NOMO-1 treated with DMSO at 0.1 percent for 48 hours (cell line): ENCODE measurements around the gene COL2A1.
"Not testable (repeated sequence)": the region's sequence is repeated elsewhere in the genome, so short reads cannot be mapped to it uniquely, and the experiment has no call there.

Experiments
- DNase-seq: peaks from one replicate; lab custom pipeline; 2025; ENCODE audit not compliant: unreplicated experiment; lab: John Stamatoyannopoulos, UW

The COL2A1 gene

DNA sequence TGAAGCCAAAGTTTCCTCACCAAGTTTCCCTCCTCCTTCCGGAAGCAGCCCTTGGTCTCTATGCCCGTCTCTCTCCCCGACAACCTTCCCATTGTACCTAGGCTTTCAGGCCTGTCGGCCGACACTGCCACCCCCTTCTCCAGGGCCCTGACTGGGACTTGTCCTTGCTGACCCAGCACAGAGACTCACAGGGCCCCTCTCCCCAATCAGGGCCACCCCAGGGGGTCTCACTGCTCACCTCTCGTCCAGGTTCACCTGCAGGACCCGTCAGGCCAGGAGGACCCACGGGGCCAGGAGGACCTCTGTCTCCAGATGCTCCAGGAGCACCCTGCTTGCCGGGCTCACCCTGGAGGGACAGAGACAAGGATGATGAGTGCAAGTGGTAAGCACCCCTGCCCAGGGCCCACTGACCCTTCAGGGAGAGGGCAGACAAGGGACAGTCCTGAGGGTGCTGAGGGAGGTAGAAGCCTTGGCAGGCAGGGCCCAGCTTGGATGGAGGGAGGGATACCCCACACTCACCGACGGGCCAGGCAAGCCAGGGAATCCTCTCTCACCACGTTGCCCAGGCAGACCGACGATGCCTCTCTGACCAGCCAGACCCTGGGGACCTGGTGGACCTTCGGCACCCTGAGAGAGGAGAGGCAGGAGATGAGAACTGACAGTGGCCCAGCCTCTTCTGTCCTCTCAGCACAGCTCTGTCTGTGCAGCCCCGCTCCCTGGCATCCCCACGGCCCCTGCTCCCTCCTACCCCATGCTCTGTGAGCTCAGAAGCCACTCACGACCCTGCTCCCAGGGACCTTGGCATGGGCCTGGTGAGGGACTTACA lies 26.3 kb downstream of the COL2A1 start:
- no peak for DNase-seq

DNA sequence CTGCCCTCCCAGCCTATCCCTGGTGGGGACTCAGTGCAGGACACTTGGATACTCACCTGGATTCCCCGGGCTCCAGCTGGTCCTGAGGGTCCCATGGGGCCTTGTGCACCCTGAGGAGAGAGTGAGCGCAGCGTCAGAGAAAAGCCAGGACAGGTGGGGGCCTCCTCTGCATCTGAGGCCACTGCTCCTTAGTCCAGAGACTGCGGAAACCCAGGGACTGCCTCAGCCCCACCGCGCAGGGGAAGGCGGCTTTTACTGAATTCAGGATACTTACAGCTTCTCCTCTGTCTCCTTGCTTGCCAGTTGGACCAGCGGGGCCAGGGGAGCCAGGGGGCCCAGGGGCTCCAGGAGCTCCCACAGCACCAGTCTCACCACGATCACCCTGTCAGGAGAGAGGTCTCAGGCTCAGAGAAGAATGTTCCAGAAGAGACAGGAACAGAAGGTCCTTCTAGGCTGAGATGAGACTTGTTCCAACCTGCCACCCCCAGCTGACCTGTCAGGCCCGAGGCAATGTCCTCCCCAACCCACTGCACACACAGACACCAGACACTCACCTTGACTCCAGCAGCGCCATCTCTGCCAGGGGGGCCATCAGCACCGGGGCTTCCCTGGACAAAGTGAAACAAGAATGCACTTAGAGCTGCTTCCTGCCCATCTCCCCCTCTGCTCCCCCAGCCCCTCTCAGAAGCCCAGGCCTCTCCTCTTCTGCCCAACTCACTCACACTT lies 27.1 kb downstream of the COL2A1 start:
- no peak for DNase-seq

DNA sequence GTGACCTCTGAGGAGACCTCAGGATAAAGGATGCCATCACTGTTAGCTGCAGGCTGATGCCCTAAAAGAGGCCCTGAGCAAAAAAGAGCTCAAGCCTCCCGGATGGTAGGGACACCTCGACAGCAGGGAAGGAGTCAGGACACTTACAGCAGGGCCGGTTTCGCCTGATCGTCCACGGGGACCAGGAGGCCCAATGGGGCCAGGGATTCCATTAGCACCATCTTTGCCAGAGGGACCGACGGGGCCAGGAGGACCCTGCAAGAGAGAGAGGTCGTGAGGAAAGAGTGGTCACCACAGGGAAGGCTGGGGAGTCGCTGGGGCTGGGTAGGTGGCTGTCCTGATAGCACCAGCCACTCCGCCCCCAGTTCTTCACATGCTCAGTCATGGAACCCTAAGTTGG lies 28.5 kb downstream of the COL2A1 start:
- DNase-seq = no peak

DNA sequence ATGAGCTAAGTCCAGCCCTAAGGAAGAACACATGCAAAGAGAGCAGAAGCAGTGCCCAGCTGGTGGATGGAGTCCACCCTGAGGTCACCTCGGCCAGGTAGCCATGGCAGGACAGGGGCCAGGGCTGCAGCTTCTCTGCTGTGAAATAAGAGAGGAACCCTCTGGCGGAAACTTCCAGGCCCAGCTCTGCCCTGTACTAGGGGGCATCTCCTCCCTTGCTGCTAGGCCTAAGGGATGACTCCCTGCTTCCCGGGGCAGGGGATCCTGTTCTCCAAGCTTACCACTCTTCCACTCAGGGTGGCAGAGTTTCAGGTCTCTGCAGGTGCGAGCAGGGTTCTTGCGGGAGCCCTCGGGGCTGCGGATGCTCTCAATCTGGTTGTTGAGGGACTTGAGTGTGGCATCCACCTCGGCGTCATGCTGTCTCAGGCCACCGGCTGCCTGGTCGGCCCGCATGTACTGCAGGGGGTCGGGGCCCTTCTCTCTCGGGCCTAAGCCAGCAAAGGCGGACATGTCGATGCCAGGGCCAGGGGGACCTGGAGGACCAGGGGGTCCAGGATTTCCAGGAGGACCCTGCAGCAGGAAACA lies 29.1 kb downstream of the COL2A1 start:
- DNase-seq = no peak

DNA sequence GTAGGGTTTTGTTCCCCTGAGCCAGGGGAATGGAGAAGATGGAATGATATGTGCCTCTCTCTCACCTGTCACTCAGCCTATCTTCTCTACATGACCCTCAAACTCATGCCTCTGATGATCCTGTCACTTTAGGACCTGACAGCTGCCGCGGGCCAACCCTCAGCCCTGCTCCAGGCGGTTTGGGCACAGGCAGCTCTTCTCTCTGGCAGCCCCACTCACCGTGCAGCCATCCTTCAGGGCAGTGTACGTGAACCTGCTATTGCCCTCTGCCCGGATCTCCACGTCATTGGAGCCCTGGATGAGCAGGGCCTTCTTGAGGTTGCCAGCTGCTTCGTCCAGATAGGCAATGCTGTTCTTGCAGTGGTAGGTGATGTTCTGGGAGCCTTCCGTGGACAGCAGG lies 30.4 kb downstream of the COL2A1 start:
- DNase-seq = no peak

DNA sequence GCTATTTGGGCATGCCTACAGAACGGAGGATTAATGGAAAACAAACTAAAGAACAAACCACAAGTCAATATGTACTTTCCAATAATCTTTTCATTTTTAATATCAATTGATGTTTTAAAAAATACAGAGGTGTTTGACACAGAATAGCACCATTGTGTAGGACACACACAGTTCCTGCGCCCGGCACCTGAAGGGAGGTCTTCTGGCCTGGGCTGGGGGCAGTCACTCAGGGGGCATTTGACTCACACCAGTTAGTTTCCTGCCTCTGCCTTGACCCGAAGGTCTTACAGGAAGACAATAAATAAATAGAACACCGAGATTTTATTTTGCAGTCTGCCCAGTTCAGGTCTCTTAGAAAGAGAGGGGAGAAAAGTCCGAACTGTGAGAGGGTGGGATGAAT lies 31.4 kb downstream of the COL2A1 start:
- DNase-seq = no peak

DNA sequence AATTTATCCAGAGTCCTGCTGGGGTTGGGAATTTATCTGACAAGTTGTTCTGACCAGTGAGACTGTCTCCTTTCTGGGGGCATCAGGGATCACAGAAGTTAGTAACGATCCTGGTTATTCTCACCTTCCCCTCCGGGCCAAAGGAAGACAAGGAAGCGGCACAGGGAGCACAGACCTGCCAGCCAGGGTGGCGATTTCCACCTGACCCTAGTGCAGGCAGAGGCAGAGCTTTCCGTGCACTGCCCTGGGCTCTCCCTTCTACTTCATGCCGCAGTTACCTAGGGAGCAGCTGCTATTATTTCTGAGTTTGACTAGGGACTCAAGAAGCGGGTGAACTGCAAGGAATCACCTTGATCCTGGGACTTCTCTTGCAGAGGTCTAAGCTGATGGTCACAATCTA lies 33.4 kb downstream of the COL2A1 start:
- DNase-seq = no peak

DNA sequence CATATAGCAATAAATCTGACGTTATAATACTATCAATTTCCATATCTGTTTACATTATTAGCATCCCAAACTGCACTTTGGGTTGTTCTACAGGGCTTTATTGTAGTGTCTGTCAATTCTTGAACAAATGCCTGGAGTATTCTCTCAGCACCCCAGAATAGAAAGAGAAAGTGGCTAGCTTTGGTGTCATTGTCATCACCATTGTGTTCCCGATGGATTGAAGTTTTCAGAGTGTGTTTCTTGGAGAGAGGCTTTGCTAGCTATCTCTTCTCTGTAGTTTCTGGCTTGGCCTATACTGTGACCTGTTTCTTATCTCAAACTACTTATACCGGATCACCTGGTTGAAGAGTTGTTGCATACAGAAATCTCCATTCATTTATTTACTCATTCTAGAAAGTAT lies 34.4 kb downstream of the COL2A1 start:
- no peak for DNase-seq

DNA sequence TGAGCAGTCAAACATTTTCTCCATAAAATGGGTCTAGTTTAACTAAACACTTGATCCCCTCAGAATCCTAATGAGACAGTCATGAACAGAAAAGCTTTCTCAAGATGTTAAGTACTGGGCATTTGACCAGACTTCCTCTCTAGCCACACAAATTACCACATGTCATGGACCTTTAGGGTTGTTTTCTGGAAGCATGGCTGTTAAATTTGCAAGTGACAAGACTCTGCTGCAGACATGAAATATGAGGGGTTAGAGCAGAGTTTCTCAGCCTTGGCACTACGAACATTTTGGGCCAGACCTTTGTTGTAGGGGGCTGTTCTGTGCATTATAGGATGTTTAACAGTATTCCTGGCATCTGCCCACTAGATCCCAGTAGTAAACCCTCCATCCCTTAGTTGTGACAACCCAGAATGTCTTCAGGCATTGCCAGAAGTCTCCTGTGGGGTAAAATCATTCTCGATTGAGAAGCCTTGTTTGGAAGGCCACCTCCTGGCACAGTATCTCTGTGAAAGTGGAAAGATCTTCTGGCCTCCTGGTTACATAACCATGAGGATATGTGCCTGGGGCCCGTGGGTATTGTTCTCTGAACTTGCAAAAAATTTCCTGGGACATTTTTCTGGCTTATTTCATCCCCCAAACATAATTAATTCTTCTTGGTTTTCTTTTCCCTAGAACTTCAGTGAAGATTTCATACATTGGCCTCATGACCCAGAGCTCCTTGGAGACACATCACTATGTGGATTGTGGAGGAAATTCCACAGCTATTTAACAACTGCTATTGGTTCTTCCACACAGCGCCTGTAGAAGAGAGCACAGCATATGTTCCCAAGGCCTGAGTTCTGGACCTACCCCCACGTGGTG lies 36.6 kb downstream of the COL2A1 start:
- no peak for DNase-seq

DNA sequence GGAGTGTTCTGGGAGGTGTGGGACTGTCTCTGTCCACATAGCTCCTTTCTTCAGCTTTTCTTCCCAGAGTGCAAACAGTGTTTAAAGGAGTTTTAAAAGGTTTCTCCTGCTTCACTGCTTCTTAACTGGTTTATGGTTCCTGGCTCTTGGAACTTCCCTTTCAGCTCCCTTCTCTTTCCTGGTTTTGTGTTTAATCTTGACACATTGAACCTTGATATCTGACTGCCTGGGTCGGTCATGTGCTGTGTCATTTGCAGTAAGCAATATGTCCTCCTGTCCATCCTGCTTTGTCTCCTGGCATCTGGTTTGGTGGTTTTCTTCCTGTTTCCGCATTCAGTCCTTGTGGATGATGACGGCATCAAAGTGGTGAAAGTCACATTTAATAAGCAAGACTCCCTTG lies 38.7 kb downstream of the COL2A1 start:
- DNase-seq = no peak

DNA sequence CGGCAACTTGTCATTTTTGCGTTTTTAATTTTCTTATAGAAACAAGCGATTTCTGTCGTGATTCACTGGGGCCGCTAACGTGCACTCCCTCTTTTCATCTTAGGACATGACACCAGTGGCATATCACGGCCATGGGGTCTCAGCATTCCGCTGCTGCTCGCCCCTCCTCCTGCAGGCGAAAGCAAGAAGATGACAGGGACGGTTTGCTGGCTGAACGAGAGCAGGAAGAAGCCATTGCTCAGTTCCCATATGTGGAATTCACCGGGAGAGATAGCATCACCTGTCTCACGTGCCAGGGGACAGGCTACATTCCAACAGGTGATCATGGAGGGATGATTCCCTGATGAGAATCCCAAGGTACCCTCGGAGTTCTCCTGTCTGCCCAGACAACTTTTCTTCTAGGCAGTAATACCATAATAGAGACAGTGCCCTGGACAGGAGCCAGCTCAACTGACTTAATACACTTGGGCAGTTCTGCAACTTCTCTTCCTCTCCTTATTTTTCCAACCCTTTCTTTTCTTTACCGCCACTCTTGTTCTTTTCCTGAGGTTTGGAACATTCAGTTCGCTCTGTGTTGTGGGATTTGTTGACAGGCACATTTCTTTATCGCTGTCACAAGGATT lies 40.1 kb downstream of the COL2A1 start:
- DNase-seq = peak; percentile 18

DNA sequence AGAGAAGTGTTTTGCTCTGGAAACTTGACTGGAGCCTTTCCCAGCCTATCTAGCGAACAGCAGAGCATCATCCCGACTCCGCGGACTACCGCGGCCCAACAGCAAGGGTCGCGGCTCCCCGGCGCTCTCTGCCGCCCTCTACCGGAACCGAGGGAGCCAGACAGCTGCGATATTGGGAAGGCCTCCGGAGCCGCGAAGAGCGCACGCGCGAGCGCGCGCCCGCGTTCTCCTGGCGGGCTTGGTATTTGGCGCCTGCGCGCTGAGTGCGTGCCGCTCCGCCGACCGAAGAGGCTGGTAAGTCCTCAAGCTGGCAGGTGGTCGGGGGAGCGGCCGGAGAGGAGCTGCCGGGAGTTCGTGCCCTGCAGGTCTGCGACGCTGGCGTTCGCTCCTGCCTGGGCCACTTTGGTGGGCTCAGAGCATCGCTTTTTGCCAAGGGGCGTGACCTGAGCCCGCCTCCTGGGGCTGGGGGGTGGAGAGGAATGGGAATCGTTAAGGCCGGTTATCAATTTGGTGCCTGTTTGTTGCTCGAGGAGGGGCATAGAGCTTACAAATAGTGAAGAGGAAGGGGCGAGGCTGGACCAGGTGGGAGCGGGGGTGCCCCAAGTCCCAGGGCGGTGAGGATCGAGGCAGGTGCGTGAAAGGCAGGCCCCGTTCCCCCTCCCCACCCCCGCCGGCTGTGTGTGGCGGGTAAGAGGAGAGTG lies 40.8 kb downstream of the COL2A1 start, which contains the start of gene TMEM106C:
TSS of gene TMEM106C (plus strand) at position 257 of the 701 bp plus-strand sequence. CDS start 641 bp downstream, outside the sequence.
- DNase-seq = peak; percentile 89

DNA sequence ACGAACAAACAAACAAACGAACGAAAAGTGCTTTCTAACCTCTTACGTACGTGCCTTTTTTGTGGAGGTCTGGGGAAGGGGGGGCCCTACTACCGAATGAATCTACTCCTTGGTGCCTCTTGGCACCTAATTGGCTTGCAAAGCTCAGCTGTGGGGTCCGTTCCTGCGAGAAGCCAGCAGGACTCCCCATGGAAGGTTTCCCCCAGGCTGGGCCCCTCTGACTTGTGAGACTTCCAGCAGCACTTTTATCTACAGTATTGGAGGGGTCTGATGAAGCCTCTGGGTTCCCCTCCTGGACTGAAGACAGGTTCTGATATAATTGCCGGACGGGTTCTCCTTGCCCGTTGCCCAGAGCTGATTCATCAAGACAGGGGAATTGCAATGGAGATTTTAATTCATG lies 42.1 kb downstream of the COL2A1 start:
- no peak for DNase-seq

DNA sequence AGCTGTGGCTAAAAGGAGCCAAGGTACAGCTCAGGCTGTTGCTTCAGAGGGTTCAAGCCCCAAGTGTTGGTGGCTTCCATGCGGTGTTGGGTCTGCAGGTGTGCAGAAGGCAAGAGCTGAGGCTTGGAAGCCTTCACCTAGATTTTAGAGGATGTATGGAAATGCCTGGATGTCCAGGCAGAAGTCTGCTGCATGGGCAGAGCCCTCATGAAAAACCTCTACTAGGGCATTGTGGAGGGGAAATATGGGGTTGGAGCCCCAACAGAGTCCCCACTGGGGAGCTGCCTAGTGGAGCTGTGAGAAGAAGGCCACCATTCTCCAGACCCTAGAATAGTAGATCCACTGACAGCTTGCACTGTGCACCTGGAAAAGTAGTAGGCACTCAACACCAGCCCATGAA lies 46.6 kb downstream of the COL2A1 start:
- DNase-seq = not testable (repeated sequence)

DNA sequence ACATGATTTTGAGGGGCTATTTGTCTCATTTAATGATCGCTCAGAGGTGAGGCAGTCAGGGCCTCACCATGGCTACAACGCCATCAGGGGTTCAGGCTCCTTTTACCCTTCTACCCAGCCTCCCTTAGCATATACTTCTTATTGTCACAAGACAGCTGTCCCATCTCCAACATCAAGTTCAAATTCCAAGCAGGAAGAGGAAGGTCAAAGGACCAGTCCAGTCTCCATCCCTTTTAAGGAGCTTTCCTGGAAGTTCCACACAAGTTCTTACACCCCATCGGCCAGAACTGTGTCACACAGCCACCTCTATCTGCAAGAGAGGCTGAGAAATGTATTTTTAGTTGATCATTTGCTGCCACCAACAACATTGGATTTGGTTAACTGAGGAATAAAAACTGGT lies 49.2 kb downstream of the COL2A1 start:
- DNase-seq = no peak

DNA sequence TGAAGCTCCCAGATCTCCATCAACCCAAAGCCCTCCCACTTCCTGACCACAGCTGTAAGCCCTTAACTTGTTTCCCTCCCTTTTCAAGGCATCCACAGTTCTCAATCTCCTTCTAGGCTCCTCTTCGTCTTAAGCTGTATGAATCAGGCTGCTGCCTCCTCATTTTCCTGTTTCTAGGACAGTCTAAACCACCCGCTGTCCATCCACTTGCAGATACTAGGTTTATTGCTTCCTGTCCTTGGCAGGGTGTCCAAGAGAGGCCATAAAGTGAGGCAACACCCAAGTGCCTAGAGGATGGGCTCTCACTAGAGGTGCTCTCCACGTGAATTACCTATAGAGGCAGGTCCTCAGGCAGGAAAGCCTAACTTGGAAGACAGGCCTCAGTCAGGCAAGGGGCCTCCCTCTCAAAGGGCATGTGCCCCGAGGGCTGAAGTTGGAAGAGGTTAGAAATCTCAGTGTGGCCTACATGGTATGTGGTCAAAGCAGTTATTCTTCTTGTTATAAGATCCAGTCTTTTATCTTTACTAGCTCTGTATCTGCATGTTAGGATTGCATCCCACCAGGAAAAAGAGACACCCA lies 49.7 kb downstream of the COL2A1 start:
- no peak for DNase-seq

DNA sequence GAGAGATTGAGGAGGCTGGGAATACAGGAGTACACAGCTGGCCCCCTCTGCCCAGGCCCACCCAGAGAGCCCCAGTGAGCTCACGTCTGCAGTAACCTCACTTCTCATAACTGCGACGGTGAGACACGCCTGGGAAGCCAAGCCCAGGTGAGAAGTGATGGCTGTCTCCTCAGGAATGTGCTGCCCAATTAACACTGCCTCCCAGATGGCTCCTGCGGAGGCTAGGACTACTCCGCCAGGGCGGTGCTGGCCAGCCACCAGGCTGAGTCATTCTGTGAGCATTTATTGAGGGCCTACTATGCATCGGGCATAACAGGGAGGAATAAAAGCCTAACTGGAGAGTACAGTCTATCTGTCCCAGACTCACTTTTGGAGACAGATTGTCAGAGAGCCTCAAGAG lies 50.2 kb downstream of the COL2A1 start:
- no peak for DNase-seq

DNA sequence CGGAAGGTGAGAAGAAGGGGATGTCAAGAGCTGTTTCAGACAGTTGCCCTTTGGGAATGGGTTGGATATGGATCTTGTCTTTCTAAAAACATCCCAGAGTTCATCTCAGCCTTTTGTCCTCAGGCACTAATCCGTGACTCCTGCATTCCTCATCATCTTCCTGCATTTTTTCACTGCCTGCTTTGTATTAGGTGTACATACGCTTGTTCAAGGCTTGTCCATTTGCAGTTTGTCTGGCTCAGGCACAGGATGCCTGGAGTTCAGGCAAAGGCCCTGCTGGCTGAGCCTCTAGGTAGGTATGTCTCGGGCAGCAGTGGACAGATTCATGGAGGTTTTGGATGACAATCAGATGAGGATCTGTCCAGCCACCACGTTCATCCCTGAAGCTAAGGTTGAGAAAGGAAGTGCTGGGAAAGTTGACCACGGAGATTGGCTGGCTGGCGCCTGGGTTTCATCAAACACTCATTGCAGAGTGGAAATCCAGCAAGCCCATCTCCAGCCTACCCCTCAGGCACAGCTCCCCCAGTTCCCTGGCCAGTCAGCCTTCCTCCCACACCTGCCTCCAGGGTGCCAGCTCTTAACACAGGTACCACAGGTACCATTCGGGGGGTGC lies 53.3 kb downstream of the COL2A1 start:
- no peak for DNase-seq
